Hematopoietic multipotent progenitor cell treated with erythropoietin and hydrocortisone succinate and interleukin-3 and kit ligand, for 17 days (in vitro differentiated cells): Measurements from ENCODE around the gene DMAC1.

Experiments used
- DNase-seq: peaks from one replicate; pipeline ENCODE4 v3.0.0-alpha.2; 2015; ENCODE audit warnings: low spot score

DMAC1 gene, protein sequence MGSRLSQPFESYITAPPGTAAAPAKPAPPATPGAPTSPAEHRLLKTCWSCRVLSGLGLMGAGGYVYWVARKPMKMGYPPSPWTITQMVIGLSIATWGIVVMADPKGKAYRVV

DNA sequence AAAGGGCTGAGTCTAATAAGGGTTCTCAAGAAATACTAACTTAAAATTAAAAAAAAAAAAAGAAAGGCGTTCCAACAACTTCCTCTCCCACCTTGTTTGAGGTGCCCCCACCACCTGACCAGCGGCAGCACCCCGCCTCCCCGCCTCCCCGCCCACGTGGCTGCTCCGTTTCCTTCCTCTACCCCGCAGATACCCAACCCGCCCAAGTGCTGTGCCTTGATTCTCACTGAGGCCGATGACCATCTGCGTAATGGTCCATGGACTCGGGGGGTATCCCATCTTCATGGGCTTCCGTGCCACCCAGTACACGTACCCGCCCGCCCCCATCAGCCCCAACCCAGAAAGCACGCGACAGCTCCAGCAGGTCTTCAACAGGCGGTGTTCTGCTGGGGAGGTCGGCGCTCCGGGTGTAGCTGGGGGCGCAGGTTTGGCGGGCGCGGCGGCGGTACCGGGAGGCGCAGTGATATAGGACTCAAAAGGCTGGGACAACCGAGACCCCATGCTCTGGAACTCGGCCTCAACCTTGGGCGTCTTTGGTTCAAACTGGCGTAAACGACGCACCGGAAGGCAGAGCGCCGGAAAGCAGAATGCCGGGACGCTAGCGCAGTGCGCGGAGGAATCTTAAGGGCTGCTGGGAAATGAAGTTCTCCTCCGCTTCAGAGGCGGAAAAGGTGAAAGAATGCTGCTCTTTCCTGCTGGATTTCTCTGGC is at the start of gene DMAC1:
Gene DMAC1 (minus strand): TSS at position 545 of the 710 bp plus-strand sequence. CDS start 44 bp downstream, at position 501.
- DNase-seq, result no peak

DNA sequence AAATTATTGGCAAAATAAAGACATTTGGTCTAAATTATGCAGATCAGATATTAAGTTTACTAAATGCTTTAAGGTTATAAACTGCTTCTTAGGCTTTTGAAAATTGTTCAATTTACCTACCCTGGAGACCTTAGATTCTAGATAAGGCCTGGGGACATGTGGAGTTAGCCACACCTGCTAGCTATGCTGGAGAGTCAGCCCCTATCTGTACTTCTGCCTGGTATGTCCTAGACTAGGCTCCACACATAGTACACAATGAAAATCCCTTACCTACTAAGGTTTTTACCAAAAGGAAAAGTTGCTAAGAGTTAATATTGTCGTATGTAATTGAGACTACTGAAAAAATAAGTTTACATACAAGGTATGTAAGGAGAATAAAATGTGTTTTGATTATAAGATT is 49.8 kb upstream of the DMAC1 start:
- no peak for DNase-seq

DNA sequence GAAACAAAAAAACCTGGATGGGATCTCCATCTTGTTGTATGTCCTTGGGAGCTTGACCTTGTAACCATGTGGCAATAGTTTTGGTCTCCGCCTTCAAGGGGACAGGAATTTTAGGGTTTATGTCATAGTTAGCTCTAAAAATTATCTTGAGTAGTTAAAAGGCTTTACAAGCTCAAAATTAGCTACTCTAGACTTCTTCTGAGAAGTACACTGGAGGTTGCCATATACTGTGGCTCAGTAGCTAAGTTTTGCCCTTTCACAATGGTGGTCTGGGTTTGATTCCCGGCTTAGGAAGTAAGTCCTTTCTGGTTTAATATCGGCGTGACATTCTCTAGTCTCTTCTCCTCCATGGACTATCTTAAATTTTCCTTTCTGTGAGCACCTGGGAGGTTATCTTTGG is 48.9 kb upstream of the DMAC1 start:
- DNase-seq, result no peak

DNA sequence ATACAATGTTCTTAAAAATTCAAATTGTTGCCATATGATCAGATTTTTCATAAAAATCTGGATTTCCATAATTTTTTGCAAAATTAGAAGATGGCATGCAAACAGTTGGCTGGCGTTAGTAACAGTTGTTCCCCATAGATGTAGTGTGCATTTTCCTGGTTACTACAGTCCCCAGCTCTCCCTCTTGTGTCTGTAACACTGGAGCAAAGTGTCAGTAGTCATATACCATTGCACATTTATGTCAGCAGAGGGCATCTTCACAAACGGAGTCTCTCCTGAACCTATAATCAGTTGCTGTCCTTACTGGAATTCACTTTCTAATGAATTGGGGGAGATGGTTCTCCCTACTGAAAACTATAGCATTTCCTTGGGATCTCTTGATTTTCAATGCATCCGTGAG is 44.7 kb upstream of the DMAC1 start:
- no peak for DNase-seq

DNA sequence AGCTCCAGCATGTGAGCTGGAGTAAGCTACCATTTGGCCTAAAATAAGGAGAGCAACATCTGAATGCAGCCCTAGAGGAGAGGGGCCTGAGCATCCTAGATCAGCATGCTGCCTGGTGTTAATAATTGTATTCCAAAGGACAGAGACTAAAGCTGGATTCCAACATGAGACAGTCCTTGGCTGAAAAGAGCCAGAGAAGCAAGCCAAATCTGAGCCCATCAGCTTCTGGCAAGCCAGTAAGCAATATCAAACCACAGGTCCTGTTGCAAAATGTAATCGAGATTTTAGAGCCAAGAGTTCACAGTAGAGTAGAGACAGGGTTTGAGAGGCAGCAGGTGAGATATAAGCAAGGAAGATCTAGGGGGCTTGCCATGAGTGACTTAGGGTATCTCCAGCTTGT is 42.3 kb upstream of the DMAC1 start:
- DNase-seq, result no peak

DNA sequence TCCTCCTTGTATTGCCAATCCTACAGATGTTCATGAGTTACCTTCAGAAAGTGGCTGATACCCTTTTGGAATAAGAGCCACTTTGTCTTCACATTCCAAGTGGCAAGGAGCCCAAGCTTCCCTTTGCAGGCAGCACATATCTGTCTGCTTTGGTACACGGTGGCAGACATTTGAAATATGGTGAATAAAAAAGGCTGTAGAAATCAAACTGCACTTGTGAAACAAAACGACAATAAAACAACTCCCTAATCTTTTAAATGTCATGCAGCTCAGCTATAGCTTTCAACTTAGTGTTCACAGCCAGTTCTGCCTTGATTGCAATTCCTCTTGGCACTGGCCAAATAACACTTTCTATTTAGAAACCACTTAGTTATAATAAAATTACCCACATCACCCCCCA is 35.0 kb upstream of the DMAC1 start:
- no peak for DNase-seq

DNA sequence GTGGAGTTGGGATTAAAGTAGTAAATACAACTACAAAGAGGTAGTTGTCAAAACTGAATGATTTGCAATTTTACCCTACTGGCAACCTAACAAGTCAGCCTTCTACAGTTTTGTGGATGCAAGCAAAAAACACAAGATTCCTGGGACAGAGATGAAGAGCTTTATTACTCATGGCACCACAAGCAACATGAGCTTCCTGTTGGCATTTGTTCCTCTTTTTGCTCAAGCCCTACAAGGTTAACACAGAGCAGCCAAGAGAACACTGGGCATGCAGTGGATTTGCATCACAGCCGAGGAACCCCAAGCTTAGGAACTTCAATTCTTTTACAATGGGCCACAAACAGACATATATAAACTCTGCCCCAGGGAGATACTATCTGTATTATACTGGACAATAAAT is 28.8 kb upstream of the DMAC1 start:
- DNase-seq, result no peak

DNA sequence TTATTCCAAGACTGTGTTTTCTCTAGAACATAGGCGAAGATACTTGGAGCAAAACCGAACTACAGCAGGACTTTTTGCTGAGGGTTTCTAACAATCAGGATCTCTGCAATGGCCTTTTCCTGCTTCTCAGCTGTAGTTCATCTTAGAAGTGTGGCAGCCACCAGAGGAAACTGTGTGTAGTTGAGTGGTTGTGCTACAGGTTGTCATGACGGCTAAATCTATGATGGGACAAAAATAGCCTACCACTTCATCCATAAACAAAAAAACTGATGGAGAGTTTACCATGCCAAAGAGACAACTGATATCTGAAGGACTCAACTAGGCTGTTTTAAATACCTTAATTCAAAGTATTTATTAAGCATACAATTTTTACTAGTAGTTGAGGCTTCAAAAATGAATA is 28.2 kb upstream of the DMAC1 start:
- DNase-seq, result no peak

DNA sequence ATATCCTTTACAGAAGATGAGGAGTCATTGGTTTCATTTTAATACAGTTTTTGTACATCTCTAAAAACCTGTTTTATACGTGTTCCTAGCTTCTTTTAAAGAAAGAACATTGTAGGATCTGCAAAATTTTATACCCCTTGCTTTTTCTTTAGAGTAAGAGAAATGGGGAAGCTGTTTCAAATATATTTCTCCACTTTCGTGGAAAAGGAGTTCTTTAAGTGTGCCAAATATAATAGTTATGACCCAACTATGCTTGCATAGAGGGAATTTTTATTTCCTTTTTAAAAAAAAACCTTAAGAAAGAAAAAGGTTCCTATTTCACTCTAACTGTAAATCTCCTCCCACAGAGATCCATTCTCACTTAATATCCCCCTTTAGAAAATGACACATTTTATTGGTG is 27.5 kb upstream of the DMAC1 start:
- DNase-seq, result no peak

DNA sequence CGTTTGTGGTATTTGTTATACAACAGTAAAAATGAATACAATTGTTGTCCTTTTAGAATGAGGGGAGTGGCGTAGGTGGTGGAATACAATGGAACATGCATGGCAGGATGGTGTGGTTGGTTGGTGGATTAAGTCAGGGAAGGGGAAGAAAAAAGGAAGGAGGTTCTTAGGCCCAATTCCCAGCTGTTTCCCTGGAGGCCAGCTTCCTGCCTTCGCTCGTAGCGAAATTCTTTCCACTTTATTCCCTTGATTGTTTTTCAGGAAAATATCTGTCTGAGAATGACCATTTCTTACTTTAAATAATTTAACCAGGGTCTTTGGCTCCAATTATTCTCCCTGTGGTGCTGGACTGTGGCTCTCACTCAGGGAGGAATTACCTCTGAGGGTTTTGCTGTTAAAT is 24.1 kb upstream of the DMAC1 start:
- DNase-seq, result no peak

DNA sequence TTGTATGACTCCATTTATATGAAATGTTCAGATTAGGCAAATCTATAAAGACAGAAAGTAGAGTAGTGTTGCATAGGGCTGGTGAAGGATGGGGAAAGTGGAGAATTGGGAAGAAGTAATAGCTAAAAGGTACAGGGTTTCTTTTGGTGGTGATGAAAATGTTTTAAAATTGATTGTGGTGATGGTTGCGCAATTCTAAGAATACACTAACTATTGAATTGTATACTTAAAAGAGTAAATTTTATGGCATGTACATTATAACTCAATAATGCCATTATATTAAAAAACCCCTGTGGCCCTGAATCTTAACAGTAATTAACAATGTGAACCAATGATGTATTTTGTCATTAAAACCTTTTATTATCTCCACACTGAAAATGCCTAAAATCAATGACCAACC is 20.4 kb upstream of the DMAC1 start:
- DNase-seq, result no peak

DNA sequence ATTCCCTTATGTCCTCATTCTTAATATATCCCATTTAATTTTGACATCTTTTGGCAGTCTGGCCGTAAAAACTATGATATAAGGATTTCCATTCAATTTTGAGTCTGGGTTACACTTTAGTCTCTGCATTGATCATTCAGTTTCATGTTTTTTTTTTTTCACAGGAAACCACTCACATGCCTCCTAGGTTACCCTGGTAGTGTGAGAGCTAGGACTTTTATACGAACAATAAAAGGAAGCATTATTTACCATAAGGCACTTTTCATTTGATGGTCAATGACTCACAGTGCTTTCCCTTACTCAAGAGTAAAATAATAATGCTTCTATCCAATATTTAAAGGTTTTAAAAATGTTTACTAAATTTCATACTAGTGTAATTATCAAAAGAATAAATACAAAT is 16.4 kb upstream of the DMAC1 start:
- no peak for DNase-seq

DNA sequence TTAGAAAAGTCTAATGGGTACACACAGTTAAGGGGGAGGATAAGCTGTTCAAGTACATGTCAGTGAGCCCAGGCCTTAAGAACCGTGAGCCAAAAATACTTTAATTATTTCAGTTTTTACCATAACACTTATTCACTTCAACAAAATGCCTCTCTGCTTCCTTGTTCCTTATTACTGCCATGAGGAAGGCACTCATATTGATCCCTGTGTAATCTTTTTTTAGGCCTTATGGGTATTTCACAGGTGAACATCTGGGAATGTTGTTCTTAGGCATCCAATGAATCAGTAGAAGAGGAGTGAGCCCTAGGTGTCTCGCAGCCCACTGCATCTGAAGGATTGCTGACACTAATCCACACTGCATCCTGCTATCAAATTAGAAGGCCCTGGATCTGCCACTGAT is 13.5 kb upstream of the DMAC1 start:
- DNase-seq, result no peak

DNA sequence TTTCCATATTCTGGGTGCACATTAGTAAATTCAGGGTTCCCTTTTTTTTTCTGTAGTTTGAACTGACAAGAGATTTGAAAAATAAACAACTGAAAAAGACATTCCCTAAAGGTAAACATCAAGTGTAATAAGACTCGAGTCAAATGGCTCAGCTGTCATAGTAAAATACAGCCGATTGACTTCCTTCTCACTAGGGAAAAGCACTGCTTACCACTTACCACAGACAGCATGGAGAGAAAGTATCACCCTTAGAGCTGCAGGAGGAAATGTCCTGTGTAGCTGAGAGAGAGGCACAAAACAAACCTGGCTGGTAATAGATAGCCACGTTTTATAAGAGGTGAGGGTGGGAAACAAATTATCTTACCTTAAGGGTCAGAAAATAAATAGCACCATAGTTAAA is 12.1 kb upstream of the DMAC1 start:
- no peak for DNase-seq

DNA sequence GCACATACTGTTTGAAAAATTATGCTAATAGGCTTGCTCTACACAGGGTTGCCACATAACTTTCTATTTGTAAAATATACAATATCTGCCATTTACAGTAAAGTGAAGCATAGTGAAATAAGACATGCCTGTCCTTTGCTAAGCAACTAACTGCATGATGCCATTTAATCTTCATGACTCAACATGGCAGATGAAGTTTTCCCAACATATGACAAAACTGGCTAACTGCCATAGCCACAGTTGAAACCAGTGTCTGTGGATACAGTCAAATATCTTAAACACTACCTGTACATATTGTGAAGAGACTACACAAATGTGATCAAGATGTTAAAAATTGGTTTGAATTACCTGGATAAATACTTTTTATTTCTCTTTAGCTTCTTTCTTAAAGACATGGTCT is 3.1 kb upstream of the DMAC1 start:
- DNase-seq, result no peak

DNA sequence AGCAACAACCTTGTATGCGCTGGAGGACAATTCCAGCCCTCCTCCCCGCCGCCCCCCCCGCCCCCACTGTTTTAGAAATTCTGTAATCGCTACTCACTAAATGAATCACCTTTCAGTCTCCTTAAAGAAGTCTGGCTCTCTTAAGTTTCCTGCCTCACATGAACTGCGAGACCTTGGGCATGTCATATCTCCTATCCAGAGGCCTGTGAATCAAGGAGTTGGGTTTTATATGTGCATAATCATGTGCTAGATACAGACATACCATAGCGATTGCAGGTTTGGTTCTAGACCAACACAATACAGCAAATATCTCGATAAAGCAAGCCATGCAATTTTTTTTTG is 337 bp upstream of the DMAC1 start:
- no peak for DNase-seq

DNA sequence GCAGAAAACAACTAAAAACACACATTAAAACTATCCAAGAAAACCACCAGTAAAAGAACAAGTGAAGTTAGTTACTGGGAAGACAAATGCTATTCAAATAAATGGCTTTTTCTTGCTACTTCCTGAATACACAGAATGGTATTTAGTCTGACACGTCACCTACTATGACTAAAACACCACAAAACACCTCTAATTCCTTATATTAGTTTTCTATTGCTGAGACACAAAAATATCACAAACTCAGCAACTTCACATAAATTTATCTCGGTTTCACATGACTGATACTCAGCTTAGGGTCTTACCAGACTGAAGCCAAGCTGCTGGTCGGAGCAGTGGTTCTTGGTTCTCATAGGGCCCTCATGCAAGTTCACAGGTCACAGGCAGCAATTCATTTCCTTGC is 5.4 kb downstream of the DMAC1 start:
- DNase-seq, result no peak

DNA sequence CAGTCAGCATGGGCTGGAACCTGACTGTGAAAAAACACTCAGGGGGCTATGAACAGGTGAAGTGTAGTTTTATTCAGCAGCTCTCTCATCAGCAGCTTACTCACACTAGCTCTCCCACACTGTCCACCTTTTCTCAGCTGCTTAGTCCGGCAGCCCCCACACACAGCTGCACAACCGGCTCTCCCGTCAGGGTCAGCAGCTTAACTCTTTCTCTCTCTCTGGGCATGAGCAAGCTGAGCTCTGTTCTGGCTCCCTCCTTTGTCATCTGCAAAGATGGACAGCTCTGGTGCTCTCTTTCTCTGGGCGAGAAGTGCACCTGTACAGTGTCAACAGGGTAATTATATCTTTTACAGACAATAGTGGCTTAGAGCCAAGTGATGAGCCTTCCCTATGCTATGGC is 8.2 kb downstream of the DMAC1 start:
- DNase-seq, result no peak

DNA sequence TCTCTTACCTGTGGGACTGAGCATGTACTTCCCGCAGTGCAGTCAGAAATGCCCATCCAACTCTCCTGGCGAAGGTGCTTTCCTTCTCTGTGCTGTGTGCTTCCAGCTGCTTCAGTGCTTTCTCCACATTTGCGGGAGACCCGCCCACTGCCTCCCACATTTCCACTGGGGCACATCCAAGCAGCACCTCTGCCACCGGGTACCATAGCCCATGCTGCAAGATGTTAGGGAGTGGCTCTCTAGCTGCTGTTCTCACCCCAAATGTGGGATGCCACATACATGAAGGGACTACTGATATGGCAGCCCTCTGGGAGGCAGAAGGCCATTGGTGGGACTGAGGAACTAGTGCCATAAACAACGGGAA is 8.8 kb downstream of the DMAC1 start:
- no peak for DNase-seq

DNA sequence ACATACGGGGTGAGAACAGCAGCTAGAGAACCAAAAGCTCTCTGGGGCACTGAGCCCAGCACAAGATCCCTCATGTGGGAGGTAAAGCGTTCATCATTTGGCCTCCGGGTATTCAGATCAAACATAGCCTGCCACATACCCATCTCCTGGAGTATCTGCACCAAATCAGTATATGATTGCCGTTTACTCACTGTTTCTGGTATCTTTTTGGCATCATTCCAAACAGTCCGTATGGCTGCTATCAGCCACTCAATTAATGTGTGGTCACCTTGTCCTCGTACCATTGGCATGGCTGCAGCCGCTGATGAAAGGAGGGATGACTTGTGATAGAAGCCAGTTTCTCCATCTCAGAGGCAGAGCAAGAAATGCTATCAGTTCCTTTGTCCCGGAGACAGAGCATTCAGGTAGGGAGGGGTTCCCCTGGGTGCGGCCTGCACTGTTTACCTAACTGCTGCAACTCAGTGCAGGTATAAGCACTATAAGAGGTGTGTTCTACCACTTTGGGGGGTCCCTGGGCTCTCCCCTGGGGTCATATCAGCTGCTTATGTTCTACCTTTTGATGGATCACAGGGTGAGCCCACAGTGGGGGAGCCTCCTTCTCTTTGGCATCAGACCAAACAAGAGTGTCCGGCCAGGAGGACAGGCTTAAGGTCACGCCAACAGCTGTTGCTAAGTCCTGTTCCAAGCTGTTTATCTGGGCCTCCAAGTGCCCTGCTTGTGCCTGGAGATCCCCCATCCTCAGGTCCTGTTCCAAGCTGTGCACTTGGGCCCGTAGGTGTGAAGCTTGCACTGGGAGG is 9.4 kb downstream of the DMAC1 start:
- no peak for DNase-seq

DNA sequence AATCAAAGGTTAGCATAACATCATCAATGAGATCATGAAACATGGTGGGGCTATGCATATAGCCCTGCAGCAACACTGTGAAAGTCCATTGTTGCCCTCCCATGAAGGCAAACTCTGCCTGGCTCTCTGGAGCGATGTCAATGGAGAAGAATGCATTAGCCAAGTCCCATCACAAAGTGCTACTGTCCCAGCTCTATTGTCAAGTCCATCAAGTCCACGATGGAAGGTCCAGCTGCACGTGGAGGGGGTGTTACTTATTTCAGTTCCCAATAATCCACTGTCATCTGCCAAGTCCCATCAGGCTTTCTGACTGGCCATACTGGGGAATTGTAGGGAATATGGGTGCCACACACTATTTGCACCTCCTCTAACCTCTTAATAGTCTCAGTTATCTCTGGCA is 10.8 kb downstream of the DMAC1 start:
- no peak for DNase-seq

DNA sequence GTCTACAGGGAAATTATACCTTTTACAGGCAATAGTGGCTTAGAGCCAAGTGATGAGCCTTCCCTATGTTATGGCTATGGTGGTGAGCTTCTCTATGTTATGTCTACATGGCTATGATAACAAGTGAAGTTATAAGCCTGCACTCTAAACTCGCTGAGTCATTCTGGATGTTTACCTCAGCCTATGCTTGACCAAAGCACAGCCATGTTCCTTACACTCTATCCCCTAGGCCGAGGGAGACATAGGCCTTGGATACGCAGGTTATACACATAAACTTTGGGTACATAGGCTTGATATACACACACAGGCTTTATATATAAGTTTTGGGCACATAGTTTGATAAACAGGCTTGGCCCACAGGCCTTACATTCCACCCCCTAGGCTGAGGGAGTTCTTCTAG is 13.8 kb downstream of the DMAC1 start:
- DNase-seq, result no peak

DNA sequence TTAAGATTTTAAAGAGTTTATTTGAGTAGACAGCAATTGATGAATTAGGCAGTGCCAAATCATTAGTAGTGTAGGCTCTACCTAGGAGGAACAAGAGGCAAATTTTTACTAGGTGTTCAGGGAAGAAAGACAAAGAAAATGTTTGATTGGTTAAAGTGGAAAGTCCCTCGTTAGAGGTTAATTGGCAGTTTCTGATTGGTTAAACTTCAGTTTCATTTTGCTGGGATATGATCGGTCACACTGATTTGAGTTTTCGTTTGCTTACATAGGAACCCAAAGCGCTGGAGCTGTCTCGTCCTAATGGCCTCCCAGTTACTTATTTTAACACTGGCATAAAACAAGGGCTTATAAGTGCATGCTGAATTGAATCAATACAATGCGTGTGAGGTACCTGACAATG is 15.1 kb downstream of the DMAC1 start:
- no peak for DNase-seq

DNA sequence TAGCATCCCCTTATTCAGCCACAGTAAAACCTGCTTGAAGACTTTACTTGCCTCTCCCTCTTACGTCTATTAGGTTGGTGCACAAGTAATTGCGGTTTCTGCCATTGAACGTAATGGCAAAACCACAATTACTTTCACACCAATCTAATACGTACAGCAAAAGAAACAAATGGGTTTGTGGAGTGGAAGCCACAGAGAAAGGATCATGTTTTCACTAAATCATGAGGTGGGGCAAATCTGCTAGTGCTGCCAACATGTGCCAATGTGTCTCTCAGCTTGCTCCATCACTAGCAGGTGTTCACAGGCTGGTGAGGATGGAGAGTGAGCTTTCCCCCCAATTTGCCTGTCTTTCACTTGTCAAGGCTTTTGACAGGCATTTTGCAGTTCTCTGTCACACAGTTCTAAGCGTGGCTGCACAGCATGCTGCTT is 15.9 kb downstream of the DMAC1 start:
- DNase-seq, result no peak
